HL-60/S4 treated with phorbol 12-myristate 13-acetate at 8.2 ng/mL for 4 days and 3 days (cell line): ENCODE results near the gene RTP4.

Source experiments
- in situ Hi-C: fragments of 300-500 bp; cut with MboI; formaldehyde crosslinking; loops from 2 replicates; pipeline ENCODE4 v1.15.0; 2022; ENCODE audit warnings: low sequenced_read_pairs

The RTP4 gene, protein sequence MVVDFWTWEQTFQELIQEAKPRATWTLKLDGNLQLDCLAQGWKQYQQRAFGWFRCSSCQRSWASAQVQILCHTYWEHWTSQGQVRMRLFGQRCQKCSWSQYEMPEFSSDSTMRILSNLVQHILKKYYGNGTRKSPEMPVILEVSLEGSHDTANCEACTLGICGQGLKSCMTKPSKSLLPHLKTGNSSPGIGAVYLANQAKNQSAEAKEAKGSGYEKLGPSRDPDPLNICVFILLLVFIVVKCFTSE

DNA sequence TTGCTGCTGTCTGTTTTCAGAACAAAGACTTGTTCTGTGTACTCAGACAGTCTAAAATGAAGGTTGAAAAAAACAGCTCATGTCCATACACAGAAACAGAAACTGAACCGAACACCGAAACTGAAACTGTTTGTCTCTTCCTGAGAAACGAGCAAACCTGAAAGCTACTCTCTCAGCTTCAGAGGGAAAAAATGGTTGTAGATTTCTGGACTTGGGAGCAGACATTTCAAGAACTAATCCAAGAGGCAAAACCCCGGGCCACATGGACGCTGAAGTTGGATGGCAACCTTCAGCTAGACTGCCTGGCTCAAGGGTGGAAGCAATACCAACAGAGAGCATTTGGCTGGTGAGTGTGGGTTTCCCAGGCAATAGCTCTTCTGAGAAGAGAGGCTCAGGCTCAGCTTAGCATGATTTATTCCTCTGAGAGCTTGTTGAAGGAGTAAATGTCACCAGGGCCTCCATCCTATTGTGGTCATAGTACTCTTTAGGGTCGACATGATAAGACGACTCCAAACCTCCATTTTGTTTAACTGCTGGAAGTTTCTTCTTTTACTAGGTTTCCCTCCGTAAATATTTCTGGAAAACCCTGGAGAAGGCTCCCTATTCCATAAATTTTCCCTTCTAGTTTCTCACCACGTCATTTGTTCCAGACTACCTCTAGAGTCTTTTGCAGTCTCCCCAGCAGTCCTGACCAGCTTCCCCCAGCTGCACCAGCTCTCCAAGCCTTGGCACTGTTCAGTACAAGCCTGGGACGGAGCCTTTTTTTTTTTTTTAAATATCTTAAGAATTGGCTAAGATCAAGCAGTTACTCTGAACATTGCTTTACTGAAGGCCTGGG, at the start of gene RTP4:
Gene RTP4 (plus strand): TSS at position 135 of the 838 bp plus-strand sequence. CDS start 57 bp downstream, at position 192.
- in situ Hi-C loops, result no loop called here

DNA sequence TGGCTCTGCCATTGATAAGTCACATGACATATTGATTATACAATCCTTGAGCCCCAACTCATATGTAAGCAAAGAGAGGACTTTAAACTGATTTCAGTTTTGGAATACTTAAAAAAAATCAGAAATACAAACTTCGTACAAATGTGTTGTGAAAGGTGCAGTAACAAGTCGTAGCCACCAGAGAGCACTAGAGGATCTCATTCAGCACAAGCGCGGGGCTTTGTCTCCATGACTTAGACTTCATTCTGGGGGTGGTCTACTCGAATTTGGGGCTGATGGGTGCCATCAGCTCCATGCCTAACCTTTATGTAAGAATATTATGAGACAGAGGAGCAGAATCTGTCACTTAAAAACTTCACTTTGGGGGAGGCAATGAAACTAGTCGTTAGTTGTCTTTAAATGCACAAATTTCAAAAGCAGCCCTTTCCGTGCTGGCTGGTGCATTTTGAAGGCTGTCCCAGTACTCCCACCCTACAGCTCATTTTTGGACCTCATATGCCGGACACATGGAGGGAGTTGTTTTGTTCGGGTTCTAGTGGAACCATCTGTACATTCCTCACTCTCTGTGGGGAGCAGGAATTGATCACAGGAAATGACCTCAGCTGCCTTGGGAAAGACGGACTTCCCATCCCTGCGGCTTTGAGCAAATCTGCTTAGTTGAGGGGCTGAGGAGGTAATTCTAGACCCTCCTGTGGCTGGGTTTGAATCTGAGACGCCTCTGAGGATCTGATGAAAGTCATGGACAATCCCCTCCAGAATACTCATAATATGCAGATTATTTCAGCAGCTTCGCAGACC, 49.2 kb upstream of the RTP4 start:
- in situ Hi-C loops, result no loop called here

- in situ Hi-C loops, result loop anchor here (10.0 kb wide), 1 partner anchor 395 kb away; no protein-coding TSS in a partner anchor
Observed at GRCh38 chr3:187319699-187320302, 48.4 kb upstream of the RTP4 start.

GRCh38 chr3:187321766-187322165, 46.4 kb upstream of the RTP4 start:
- in situ Hi-C loops, result loop anchor here (10.0 kb wide), 1 partner anchor 393 kb away; no protein-coding TSS in a partner anchor

GRCh38 chr3:187322291-187322690, 45.9 kb upstream of the RTP4 start:
- in situ Hi-C loops, result loop anchor here (10.0 kb wide), 1 partner anchor 393 kb away; no protein-coding TSS in a partner anchor

DNA sequence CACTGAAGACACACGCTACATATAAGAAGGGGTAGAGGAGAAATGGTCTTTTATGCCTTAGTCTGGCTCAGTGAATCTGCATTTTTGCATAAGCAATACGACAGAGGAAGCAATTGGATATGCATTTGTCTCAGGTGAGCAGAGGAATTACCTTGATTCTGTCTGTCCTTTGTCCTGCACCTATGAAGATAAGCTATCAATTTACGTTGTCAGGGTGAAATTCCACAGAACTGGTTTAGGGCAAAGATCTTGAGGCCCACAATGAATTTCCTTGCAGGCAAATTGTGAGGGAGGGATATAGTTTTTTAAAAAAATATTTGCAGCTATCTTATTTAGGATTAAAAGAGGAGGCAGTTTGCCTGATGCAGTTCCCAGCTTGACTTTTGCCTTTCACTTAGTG, 45.1 kb upstream of the RTP4 start:
- in situ Hi-C loops, result loop anchor here (10.0 kb wide), 1 partner anchor 392 kb away; no protein-coding TSS in a partner anchor

DNA sequence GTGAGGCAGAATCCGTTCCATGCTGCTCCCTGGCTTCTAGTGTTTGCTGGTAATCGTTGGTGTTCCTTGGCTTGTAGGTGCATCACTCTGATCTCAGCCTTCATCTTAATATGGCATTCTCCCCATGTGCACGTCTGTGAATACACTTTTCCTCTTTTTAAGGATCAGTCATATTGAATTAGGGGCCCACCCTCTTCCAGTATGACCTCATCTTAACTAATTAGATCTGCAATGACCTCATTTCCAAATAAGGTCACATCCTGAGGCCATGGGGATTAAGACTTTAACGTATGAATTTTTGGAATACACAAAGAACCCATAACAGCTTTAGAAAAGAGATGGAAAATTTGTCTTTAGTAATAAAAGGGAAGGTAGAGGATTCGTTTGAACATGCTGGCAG, 42.6 kb upstream of the RTP4 start:
- in situ Hi-C loops, result loop anchor here (10.0 kb wide), 1 partner anchor 389 kb away; no protein-coding TSS in a partner anchor

DNA sequence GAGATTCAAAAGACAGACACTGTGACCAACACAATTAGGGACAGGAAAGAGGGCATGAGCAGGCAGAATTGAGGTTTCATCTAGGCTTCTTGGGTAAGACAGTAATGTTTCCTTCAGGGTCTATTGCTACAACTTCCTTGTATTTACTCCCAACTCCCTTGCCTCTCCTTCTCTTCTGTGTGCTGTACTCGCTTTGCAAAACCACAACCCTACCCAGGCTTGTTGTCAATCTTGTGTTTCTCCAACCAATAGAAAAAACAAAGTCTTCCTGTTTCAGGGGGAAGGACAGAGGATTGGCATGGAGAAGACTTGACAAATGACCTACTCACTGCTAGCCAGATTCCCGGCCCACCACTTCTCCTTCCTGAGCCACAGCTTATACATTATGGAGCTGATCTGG, 40.3 kb upstream of the RTP4 start:
- in situ Hi-C loops, result loop anchor here (10.0 kb wide), 1 partner anchor 387 kb away; no protein-coding TSS in a partner anchor

DNA sequence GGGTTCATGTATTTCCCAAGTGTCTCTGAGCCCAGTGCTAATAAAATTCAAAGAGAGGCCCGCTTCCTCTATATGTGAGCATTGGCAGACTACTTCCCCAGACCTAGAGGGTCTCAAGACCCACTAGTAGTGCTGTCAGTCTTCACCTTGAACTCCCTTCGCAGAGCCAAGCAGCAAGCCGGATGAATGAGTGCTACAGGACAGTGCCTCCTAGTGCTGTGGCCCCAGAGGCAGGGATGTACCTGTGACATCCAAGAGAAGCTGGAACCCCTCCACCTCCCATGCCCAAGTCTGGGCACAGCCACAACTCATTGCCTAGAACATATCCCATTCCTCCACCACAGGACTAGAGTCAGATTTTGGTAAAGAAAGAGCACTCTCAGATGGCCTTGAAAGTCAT, 39.5 kb upstream of the RTP4 start:
- in situ Hi-C loops, result loop anchor here (10.0 kb wide), 1 partner anchor 386 kb away; no protein-coding TSS in a partner anchor

DNA sequence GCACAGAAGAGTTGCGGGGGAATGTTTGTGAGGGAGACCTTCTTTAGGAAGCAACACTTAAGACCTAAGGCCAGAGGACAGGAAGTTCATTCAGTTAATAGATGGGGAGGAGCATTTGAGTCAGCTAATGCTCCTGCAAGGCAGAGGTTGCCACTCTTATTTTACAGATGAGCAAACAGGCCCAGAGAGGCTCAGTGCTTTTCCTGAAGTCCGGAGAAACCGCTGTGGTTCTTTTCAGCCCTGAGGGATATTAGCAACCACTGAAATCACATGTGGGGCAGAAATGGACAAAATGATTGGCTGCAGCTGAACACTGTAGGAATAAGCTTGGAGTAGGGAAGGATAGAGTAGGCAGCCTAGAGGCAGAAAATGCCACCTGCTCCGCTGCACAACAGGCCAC, 33.3 kb upstream of the RTP4 start:
- in situ Hi-C loops, result no loop called here

DNA sequence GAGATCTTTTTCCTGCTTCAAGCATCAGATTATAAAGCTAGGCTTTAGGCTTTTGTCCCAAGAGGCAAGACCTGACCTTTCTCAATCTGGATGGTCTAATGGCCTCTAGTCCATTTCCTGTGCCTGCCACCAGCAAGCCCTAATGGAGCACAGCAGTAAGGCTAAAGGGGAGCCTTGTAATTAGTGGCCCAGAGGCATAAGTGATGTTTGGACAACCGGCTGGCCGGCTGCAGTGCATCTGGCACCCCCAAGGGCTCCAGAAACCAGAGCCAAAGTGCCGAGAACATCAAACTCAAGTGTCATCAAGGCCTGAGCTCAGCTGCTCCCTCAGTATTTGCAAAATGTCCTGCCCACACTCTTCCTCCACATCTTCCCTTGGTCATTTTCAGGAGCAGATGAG, 31.9 kb upstream of the RTP4 start:
- in situ Hi-C loops, result no loop called here

- in situ Hi-C loops, result no loop called here
Observed at GRCh38 chr3:187340578-187340977, 27.6 kb upstream of the RTP4 start.

GRCh38 chr3:187342255-187342654, 25.9 kb upstream of the RTP4 start:
- in situ Hi-C loops, result no loop called here

GRCh38 chr3:187343670-187344069, 24.5 kb upstream of the RTP4 start:
- in situ Hi-C loops, result no loop called here

- in situ Hi-C loops, result no loop called here
Observed at GRCh38 chr3:187352581-187353575, 15.3 kb upstream of the RTP4 start.

DNA sequence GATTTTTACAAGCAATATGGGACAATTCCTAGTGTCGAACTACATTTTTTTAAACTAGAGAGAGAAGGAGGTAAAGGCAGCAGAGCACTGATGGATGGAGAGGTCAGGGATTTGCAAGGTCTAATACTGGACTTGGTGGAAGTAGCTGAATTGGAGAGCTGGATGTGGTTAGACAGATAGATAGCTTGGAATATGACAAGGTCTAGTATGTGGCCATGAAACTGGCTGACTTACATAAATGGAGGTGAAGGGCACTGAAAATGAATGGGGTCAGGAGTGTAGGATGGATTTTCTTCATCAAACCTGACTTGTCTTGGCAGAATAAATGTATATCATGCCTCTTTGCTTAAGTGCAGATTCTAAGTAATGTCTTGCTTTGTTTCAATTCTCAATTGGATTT, 10.1 kb upstream of the RTP4 start:
- in situ Hi-C loops, result no loop called here

DNA sequence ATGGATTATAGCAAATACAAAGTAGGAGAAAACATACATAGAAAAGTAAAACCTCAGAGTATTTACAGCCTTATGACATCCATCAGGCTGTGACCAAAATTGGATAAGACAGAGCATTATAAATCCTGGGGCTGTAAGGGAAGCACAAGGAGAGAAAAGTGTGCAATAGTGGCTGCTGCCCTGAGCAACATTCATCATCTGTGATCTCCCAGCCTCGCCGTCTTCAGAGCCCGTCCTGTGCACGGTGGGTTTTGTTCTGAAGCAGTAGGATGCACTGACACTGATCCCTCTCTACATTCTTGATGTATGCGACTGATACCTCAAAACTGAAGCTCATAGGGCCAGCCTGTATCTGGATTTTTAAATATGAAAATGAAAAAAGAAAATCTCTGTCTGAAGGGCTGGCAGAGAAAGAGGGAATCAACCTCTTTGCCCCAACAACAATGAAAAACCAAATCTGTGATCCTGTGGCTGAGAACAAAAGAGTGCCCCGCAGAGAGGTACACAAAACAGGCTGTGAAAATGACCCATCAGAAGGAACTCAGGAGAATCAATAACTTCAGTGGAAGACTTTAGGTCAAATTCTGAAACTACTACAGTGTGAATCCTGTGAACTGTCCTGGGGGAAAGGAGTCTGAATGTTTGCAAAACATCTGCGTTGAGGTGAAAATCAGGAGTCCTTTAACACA, 8.2 kb upstream of the RTP4 start:
- in situ Hi-C loops, result no loop called here

DNA sequence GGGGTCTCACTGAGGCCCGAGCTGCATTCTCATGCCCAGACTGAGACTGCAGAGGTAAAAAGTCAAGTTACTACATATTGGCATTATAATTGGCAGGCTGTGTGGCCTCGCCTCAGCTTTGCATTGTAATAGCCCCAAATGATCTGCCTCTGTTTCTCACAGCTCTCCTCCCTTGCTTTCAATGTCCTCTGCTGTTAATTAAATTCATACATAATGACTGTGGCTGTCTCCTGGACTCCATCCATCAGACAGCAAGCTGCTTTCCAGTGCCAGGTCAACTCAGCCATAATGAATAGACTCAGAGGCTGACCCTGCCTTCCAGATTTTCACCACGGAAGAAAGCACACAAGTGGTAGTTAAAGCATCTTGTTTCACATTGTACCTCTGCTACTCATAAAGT, 7.6 kb upstream of the RTP4 start:
- in situ Hi-C loops, result no loop called here

GRCh38 chr3:187361835-187362234, 6.3 kb upstream of the RTP4 start:
- in situ Hi-C loops, result no loop called here
